Measurements from ENCODE around the gene SRP9.

DNA sequence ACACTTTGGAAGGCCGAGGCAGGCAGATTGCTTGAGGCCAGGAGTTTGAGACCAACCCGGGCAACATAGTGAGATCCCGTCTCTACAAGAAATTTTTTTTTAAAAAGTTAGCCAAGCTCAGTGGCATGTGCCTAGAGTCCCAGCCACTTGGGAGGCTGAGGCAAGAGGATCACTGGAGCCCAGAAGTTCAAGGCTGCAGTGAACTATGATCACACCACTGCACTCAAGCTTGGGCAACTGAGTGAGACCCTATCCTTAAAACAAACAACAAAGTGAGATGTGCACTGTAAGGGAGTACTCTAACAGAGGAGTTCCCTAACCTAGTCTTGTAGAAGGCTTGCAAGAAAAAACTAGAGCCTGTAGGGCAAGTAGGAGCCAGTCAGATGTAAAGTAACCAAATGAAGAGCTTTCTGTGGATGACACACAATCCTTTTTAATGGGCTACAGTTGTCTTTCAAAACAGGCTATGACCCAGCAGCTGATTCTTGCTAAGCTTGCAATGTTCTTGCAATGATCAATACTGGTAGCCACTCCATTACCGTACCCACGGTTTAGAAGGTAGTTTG lies 38.0 kb upstream of the SRP9 start:
- TF ChIP-seq POLR2A (IDR thresholded peaks at IDR 0.05), result no peak
- no peak for TF ChIP-seq CTCF (IDR thresholded peaks at IDR 0.05)
